ENCODE data around the gene SLC46A1. TPM values are rescaled to one million over a fixed set of nuclear protein-coding genes. Genes with fewer than 3 reads are reported as not detected.

The SLC46A1 gene
- total and polyA plus RNA-seq, 2 of the 8 experiments (the other 6 are each of a cell fraction or from before 2014, with no cell fraction given), result 5.3 to 8.7 TPM

DNA sequence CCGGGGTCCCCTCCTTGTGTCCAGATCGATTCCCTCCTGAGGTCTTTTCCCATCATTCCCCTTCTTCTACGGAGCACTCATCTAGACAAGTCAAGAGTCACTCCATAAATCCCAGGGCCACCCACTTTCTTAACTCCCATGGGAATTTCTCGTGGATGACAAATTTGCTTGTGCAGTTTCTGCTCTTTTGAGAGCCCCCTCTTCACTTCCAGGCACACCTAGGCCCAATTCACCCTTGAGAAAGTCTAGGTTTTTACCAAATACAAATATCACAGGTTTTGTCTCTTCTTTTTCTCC, 48.2 kb downstream of the SLC46A1 start:
- Histone ChIP-seq H3K23ac (ENCODE audit: insufficient read length) (no peak overlapping the region), H3K27ac (ENCODE audit: low read depth, low read length) (peak overlapping the region; percentile 70), H3K79me2 (ENCODE audit: control insufficient read depth in 1 of 2, insufficient read depth in 2 of 2, low read length in 2 of 2) (peaks cover 0 to 18% of the 10 kb centered on the region in 2 experiments; a peak in 2 of 4 replicates), H3K23me2 (ENCODE audit: low read depth, low read length) (peaks cover 9% of the 10 kb centered on the region), H3K9ac (replicated peaks in 1 of 4; ENCODE audit: extremely low read depth in 1 of 4, low read depth in 3 of 4, low read length in 3 of 4) (peak overlapping the region; percentile 85 to 91 (median 88); a peak in 6 of 7 replicates), H3K4ac (replicated peaks; ENCODE audit: insufficient read length, low read depth, low read length) (no peak overlapping the region), H3K79me1 (ENCODE audit: low read depth, low read length) (peaks cover 4% of the 10 kb centered on the region; the same call in 1 of the 2 replicates), H2BK120ac (replicated peaks; ENCODE audit: low read depth, low read length) (no peak overlapping the region), H3K56ac (replicated peaks; ENCODE audit: insufficient read length, low read depth, low read length) (no peak overlapping the region), H4K20me1 (replicated peaks in 1 of 2; ENCODE audit: control insufficient read depth in 1 of 2, insufficient read depth in 2 of 2, low read length in 2 of 2) (peaks cover 0 to 1% of the 10 kb centered on the region in 2 experiments), H2AK5ac (ENCODE audit: low read depth, low read length) (no peak overlapping the region), H3K14ac (ENCODE audit: insufficient read length) (no peak overlapping the region), H2BK5ac (ENCODE audit: low read depth, low read length) (no peak overlapping the region), H4K91ac (replicated peaks; ENCODE audit: insufficient read length, low read length) (no peak overlapping the region), H2BK15ac (ENCODE audit: low read length) (no peak overlapping the region), H2BK12ac (ENCODE audit: low read depth, low read length) (no peak overlapping the region), H3K4me3 (ENCODE audit: extremely low read depth in 1 of 4, insufficient read depth in 2 of 4, low read depth in 3 of 4, low read length in 4 of 4) (peak overlapping the region; percentile 82 to 97 (median 86)), H4K5ac (ENCODE audit: insufficient read length, low read depth, low read length) (no peak overlapping the region), H4K8ac (ENCODE audit: extremely low read depth, insufficient read depth, low read length) (peak overlapping the region; percentile 97; the same call in 1 of the 2 replicates), H3K4me1 (replicated peaks in 1 of 4; ENCODE audit: control insufficient read depth in 3 of 4, insufficient read depth in 4 of 4, low read length in 3 of 4) (peaks cover 3 to 13% (median 5%) of the 10 kb centered on the region in 4 experiments; a peak in 6 of 7 replicates), H3K36me3 (ENCODE audit: control insufficient read depth in 2 of 4, insufficient read depth in 4 of 4, low read length in 3 of 4) (peaks cover 20 to 41% (median 38%) of the 10 kb centered on the region in 4 experiments), H2AFZ (ENCODE audit: low read length) (no peak overlapping the region), H3K9me3 (ENCODE audit: insufficient read depth in 2 of 2, low read depth in 1 of 2, low read length in 1 of 2) (no peaks in the 10 kb centered on the region), H3K18ac (ENCODE audit: extremely low read depth, low read length) (no peak overlapping the region), H2BK20ac (ENCODE audit: low read length) (no peak overlapping the region), H3K4me2 (ENCODE audit: insufficient read depth in 1 of 2, low read depth in 2 of 2, low read length in 2 of 2) (peak overlapping the region; percentile 80 to 83), H3K27me3 (replicated peaks in 1 of 4; ENCODE audit: control insufficient read depth in 3 of 4, extremely low read depth in 1 of 4, insufficient read depth in 3 of 4, low read length in 3 of 4) (no peaks in the 10 kb centered on the region)
- FAIRE-seq (no peak), DNase-seq (ENCODE audit: low read depth in 1 of 2, low spot score in 2 of 2) (no peak)
- TF ChIP-seq TBP (IDR thresholded peaks at IDR 0.05; ENCODE audit: low read depth, low read length) (no peak), KDM5A (IDR thresholded peaks at IDR 0.05; ENCODE audit: low read length) (peak; percentile 83; the same call in 1 of the 2 replicates)
- POLR2A ChIA-PET (ENCODE audit: partially characterized antibody), result interaction anchor here (0.9 to 10.6 kb wide), 11 partner anchors 11 to 148 kb away, joined by 3 to 103 read pairs (median 9); partner anchors contain the start of genes FOXN1, IFT20, SARM1 and SEBOX
- 7% methylated on average over 4 of the region's 4 CpGs; no CpG with 5 or more reads in 1 of the 2 experiments for WGBS, 2 experiments (ENCODE audit: extremely low coverage in 1 of 2, insufficient coverage in 1 of 2, insufficient read length in 1 of 2, insufficient replicate concordance in 2 of 2, low coverage in 1 of 2, low lambda C conversion rate in 2 of 2, missing lambda C conversion rate in 1 of 2)
- CTCF ChIA-PET (ENCODE audit: partially characterized antibody), result interaction anchor here (0.7 to 4.4 kb wide), 7 partner anchors 13 to 217 kb away, joined by 3 to 20 read pairs (median 3); partner anchors contain the start of genes IFT20, SARM1, TNFAIP1 and VTN
